Large intestine (tissue), 3 donors: ENCODE data around the gene RIMBP3C. TPM values are rescaled to one million over a fixed set of nuclear protein-coding genes. Genes with fewer than 3 reads are reported as not detected.
"Not testable (repeated sequence)": the region's sequence is repeated elsewhere in the genome, so short reads cannot be mapped to it uniquely, and the experiment has no call there.

Experiments
- DNase-seq, 2 donors: peaks; one replicate each; pipeline versions ENCODE4 v3.0.0 to v3.0.0-alpha.2; 2013
- H3K27ac ChIP-seq: one replicate; pipeline ENCODE4 v1.5.1; 2013; ENCODE audit warnings: low read length
- H3K27me3 ChIP-seq: 2 replicates; pipeline ENCODE4 v1.6.1; 2013; ENCODE audit warnings: low read length; ENCODE audit not compliant: control insufficient read depth, insufficient read depth
- H3K36me3 ChIP-seq: 2 replicates; pipeline ENCODE4 v1.6.1; 2013; ENCODE audit warnings: low read length; ENCODE audit not compliant: control insufficient read depth, insufficient read depth
- H3K4me1 ChIP-seq: one replicate; pipeline ENCODE4 v1.6.1; 2013; ENCODE audit warnings: low read length; ENCODE audit not compliant: control insufficient read depth, insufficient read depth
- H3K4me3 ChIP-seq: one replicate; pipeline ENCODE4 v1.5.1; 2013; ENCODE audit warnings: low read length
- H3K9me3 ChIP-seq: one replicate; pipeline ENCODE4 v1.6.1; 2013; ENCODE audit warnings: mild to moderate bottlenecking, low read depth, low read length, moderate library complexity; ENCODE audit not compliant: control insufficient read depth
- WGBS: methylation state at CpG from one replicate; pipeline ENCODE4 v1.1.5; 2013; ENCODE audit warnings: low lambda C conversion rate; ENCODE audit not compliant: insufficient coverage; 5-methylcytosine and 5-hydroxymethylcytosine counted together
- polyA plus RNA-seq: library from polyadenylated mRNA; unstranded; fragments of 120-200 nt; gene quantifications from one replicate; pipeline ENCODE4 v1.2.1, GENCODE V29; 2013

The RIMBP3C gene
- polyA plus RNA-seq, 1 donor = 0.04 TPM

- Histone ChIP-seq H3K27me3 (no peaks in the 10 kb centered on the region), H3K4me3 (no peak overlapping the region), H3K9me3 (no peaks in the 10 kb centered on the region), H3K4me1 (no peaks in the 10 kb centered on the region), H3K36me3 (peaks cover 44% of the 10 kb centered on the region), H3K27ac (no peak overlapping the region)
- no peak for DNase-seq
- no CpG with 5 or more reads among the region's 8 CpGs for WGBS
Observed at GRCh38 chr22:21589396-21589795, 38.1 kb upstream of the RIMBP3C start.

DNA sequence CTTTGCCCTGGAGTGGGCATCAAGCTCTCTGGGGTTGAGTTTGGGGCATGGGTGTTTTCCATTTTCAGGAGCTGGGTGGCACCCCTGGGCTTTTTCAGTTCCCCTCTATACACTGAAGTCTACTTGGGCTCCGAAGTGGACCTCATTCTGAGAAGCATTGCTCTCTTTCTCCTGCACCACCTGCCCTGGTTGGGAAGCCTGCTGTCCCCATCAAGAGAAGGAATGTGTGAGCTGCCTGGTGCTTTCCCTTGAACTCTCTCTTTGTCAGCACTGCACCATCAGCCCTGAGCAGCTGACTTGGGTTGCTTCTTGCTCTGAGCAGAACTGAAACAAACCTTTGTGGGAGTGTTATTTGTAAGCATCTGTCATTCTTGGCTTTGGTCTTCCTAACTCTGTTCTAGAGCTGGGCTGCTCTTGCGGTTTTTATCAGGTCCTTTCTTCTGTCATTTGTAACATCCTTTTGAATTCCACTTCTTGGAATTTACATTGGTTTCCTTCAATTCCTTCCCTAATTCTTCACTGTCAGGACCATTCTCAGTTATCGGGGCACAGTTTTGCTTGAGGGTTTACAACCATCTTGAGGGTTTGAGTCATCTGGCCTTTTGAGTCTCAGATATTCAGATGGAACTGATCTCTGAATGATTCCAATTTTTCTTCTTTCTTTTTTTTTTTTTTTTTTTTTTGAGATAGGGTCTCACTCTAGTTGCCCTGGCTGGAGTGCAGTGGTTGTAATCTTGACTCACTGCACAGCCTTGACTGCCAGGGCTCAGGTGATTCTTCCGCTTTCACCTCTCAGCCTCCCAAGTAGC lies 36.7 kb upstream of the RIMBP3C start:
- no peaks in the 10 kb centered on the region for H3K4me1 ChIP-seq
- peaks cover 32% of the 10 kb centered on the region for H3K36me3 ChIP-seq
- DNase-seq = no peak
- WGBS = 91% methylated on average over 4 of the region's 4 CpGs
- H3K9me3 ChIP-seq = no peaks in the 10 kb centered on the region
- H3K4me3 ChIP-seq = no peak overlapping the region
- H3K27ac ChIP-seq = no peak overlapping the region
- H3K27me3 ChIP-seq = no peaks in the 10 kb centered on the region

- Histone ChIP-seq H3K4me3 (no peak overlapping the region), H3K4me1 (no peaks in the 10 kb centered on the region), H3K27ac (no peak overlapping the region), H3K36me3 (peaks cover 19% of the 10 kb centered on the region), H3K27me3 (no peaks in the 10 kb centered on the region), H3K9me3 (no peaks in the 10 kb centered on the region)
- no CpG with 5 or more reads among the region's 2 CpGs for WGBS
- no peak for DNase-seq
Observed at GRCh38 chr22:21585389-21585788, 34.1 kb upstream of the RIMBP3C start.

GRCh38 chr22:21582801-21583740 lies 31.8 kb upstream of the RIMBP3C start:
- Histone ChIP-seq H3K4me3 (no peak overlapping the region), H3K4me1 (peaks cover 16% of the 10 kb centered on the region), H3K36me3 (peaks cover 15% of the 10 kb centered on the region), H3K27ac (no peak overlapping the region), H3K9me3 (no peaks in the 10 kb centered on the region), H3K27me3 (no peaks in the 10 kb centered on the region)
- WGBS = 71% methylated on average over 1 of the region's 10 CpGs
- no peak for DNase-seq

- H3K27ac ChIP-seq = not testable (repeated sequence)
- peaks cover 21% of the 10 kb centered on the region for H3K4me1 ChIP-seq
Observed at GRCh38 chr22:21581009-21581713, 29.9 kb upstream of the RIMBP3C start.

GRCh38 chr22:21580623-21581007 lies 29.4 kb upstream of the RIMBP3C start:
- H3K27me3 ChIP-seq, H3K27ac ChIP-seq, H3K36me3 ChIP-seq, H3K9me3 ChIP-seq, H3K4me3 ChIP-seq, DNase-seq: not testable (repeated sequence)
- peaks cover 21% of the 10 kb centered on the region for H3K4me1 ChIP-seq
- no CpG with 5 or more reads among the region's 9 CpGs for WGBS

More at GRCh38 chr22:21581009-21581713, 29.9 kb upstream of the RIMBP3C start:
- H3K27me3 ChIP-seq, H3K9me3 ChIP-seq, DNase-seq, H3K36me3 ChIP-seq, H3K4me3 ChIP-seq: not testable (repeated sequence)
- WGBS = no CpG with 5 or more reads among the region's 10 CpGs

DNA sequence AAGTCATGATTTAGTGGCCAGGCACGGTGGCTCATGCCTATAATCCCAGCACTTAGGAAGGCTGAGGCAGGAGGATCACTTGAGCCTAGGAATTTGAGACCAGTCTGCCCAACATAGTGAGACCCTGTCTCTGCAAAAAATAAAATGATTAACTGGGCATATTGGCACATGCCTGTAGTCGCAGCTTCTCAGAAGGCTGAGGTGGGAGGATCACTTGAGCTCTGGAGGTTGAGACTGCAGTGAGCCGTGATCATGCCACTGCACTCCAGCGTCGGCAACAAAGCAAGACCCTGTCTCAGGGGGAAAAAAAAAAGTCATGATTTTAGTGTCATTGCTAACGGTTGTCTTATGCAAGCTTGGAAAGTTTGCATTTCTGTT lies 28.2 kb upstream of the RIMBP3C start:
- Histone ChIP-seq H3K27me3 (no peaks in the 10 kb centered on the region), H3K4me3 (no peak overlapping the region), H3K36me3 (peaks cover 4% of the 10 kb centered on the region), H3K9me3 (no peaks in the 10 kb centered on the region), H3K27ac (no peak overlapping the region), H3K4me1 (peaks cover 21% of the 10 kb centered on the region)
- no CpG with 5 or more reads among the region's 6 CpGs for WGBS
- DNase-seq = no peak

- H3K4me3 ChIP-seq = no peak overlapping the region
- no peaks in the 10 kb centered on the region for H3K27me3 ChIP-seq
- no CpG with 5 or more reads among the region's 5 CpGs for WGBS
- no peak for DNase-seq
- no peaks in the 10 kb centered on the region for H3K9me3 ChIP-seq
- H3K4me1 ChIP-seq = peaks cover 55% of the 10 kb centered on the region
- peak overlapping the region; percentile 72 for H3K27ac ChIP-seq
- H3K36me3 ChIP-seq = no peaks in the 10 kb centered on the region
Observed at GRCh38 chr22:21573750-21574494, 22.7 kb upstream of the RIMBP3C start.

GRCh38 chr22:21573293-21573734 lies 22.1 kb upstream of the RIMBP3C start:
- 0% methylated on average over 2 of the region's 6 CpGs for WGBS
- H3K36me3 ChIP-seq = no peaks in the 10 kb centered on the region
- no peaks in the 10 kb centered on the region for H3K9me3 ChIP-seq
- peak overlapping the region; percentile 72 for H3K27ac ChIP-seq
- peaks cover 51% of the 10 kb centered on the region for H3K4me1 ChIP-seq
- no peaks in the 10 kb centered on the region for H3K27me3 ChIP-seq
- DNase-seq = peak; percentile 12 to 39
- no peak overlapping the region for H3K4me3 ChIP-seq
